WTC11 (cell line): Measurements from ENCODE around the gene MRGPRX2.

Source experiments
- CREM ChIP-seq: sonication (generic); formaldehyde crosslinking; IDR thresholded peaks from 2 replicates; pipeline ENCODE4 v1.8.1; 2022; ENCODE audit warnings: mild to moderate bottlenecking, missing genetic modification reagents, moderate library complexity
- PREB ChIP-seq: sonication (generic); formaldehyde crosslinking; IDR thresholded peaks from 2 replicates; pipeline ENCODE4 v1.8.1; 2022; ENCODE audit warnings: mild to moderate bottlenecking, missing genetic modification reagents, moderate library complexity, borderline replicate concordance
- TCF7 ChIP-seq: sonication (generic); formaldehyde crosslinking; IDR thresholded peaks from 2 replicates; pipeline ENCODE4 v1.8.0; 2022; ENCODE audit warnings: mild to moderate bottlenecking, low read depth, missing genetic modification reagents, moderate library complexity
- TF ChIP-seq, protein P1 (sequence below): fragments of 200-600 bp; IDR thresholded peaks from 2 replicates; pipeline ENCODE4 v1.8.0; 2022; ENCODE audit warnings: antibody characterized with exemption

DNA sequence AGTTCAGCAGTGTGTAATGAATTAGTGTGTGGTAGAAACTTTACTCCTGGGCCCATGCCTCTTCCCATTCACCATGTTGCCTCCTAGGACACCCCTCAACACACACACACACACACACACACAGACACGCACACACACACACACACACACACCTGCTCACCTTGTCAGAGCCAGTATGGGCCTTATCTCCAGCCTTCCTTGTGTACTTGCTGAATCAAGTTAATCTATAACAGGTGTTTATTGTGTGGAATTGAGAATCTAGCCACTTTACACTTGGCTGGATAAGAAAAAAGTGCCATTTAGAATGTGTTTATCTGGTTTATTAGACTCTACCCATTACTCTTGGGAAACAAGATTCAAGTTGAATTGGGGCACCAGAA is 42.0 kb upstream of the MRGPRX2 start:
- TF ChIP-seq TCF7 (CRISPR knock-in tag), result no peak
- TF ChIP-seq PREB (CRISPR knock-in tag), result no peak
- TF ChIP-seq, protein P1, sequence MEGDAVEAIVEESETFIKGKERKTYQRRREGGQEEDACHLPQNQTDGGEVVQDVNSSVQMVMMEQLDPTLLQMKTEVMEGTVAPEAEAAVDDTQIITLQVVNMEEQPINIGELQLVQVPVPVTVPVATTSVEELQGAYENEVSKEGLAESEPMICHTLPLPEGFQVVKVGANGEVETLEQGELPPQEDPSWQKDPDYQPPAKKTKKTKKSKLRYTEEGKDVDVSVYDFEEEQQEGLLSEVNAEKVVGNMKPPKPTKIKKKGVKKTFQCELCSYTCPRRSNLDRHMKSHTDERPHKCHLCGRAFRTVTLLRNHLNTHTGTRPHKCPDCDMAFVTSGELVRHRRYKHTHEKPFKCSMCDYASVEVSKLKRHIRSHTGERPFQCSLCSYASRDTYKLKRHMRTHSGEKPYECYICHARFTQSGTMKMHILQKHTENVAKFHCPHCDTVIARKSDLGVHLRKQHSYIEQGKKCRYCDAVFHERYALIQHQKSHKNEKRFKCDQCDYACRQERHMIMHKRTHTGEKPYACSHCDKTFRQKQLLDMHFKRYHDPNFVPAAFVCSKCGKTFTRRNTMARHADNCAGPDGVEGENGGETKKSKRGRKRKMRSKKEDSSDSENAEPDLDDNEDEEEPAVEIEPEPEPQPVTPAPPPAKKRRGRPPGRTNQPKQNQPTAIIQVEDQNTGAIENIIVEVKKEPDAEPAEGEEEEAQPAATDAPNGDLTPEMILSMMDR, result no peak
- no peak for TF ChIP-seq CREM (CRISPR knock-in tag)
